Ishikawa (cell line): ENCODE data around the gene INPP5K.

Source experiments
- CREB1 ChIP-seq: IDR thresholded peaks from 2 replicates; pipeline ENCODE4 v1.6.1; 2012; ENCODE audit warnings: low read depth
- EGR1 ChIP-seq: IDR thresholded peaks from 2 replicates; pipeline ENCODE4 v1.6.1; 2012
- EP300 ChIP-seq: IDR thresholded peaks from 2 replicates; pipeline ENCODE4 v1.6.1; 2012; ENCODE audit warnings: borderline replicate concordance
- MAX ChIP-seq: IDR thresholded peaks from 2 replicates; pipeline ENCODE4 v1.6.1; 2012
- TAF1 ChIP-seq: IDR thresholded peaks from 2 replicates; pipeline ENCODE4 v1.6.1; 2012; ENCODE audit warnings: low read depth, mild to moderate bottlenecking
- ZBTB7A ChIP-seq: IDR thresholded peaks from 2 replicates; pipeline ENCODE4 v1.6.1; 2012; ENCODE audit warnings: low read depth

GRCh38 chr17:1488826-1489270, 27.6 kb downstream of the INPP5K start:
- TF ChIP-seq CREB1 (no peak), MAX (no peak), EGR1 (no peak), ZBTB7A (no peak), TAF1 (no peak), EP300 (no peak)
